GM21390 (cell line): ENCODE results near the gene AGT.
"Not testable (repeated sequence)": the region's sequence is repeated elsewhere in the genome, so short reads cannot be mapped to it uniquely, and the experiment has no call there.

Experiments
- ATAC-seq: cut with Tn5 transposase; IDR thresholded peaks from one replicate; pipeline ENCODE4 v1.9.1; 2021; ENCODE audit not compliant: unreplicated experiment

AGT gene

GRCh38 chr1:230693221-230693620 is 20.7 kb downstream of the AGT start:
- no peak for ATAC-seq

- no peak for ATAC-seq
Observed at GRCh38 chr1:230691615-230692014, 22.3 kb downstream of the AGT start.

- ATAC-seq, result no peak
Observed at GRCh38 chr1:230690101-230690500, 23.8 kb downstream of the AGT start.

- no peak for ATAC-seq
Observed at GRCh38 chr1:230686747-230687146, 27.2 kb downstream of the AGT start.

GRCh38 chr1:230684998-230685397 is 28.9 kb downstream of the AGT start:
- no peak for ATAC-seq

GRCh38 chr1:230684146-230684545 is 29.8 kb downstream of the AGT start:
- ATAC-seq, result no peak

GRCh38 chr1:230682882-230683610 is 30.9 kb downstream of the AGT start:
- no peak for ATAC-seq

GRCh38 chr1:230682274-230682673 is 31.6 kb downstream of the AGT start:
- no peak for ATAC-seq

- ATAC-seq, result no peak
Observed at GRCh38 chr1:230681599-230681998, 32.3 kb downstream of the AGT start.

GRCh38 chr1:230680300-230681025 is 33.5 kb downstream of the AGT start:
- no peak for ATAC-seq

GRCh38 chr1:230679825-230680224 is 34.1 kb downstream of the AGT start:
- no peak for ATAC-seq

- ATAC-seq, result no peak
Observed at GRCh38 chr1:230679192-230679591, 34.7 kb downstream of the AGT start.

GRCh38 chr1:230677200-230677599 is 36.7 kb downstream of the AGT start:
- ATAC-seq, result no peak

- no peak for ATAC-seq
Observed at GRCh38 chr1:230674581-230674980, 39.3 kb downstream of the AGT start.

- no peak for ATAC-seq
Observed at GRCh38 chr1:230669543-230669942, 44.4 kb downstream of the AGT start.

- ATAC-seq, result no peak
Observed at GRCh38 chr1:230668227-230668626, 45.7 kb downstream of the AGT start.

- no peak for ATAC-seq
Observed at GRCh38 chr1:230661976-230662375, 51.9 kb downstream of the AGT start.

GRCh38 chr1:230658691-230659090 is 55.2 kb downstream of the AGT start:
- no peak for ATAC-seq

- not testable (repeated sequence) for ATAC-seq
Observed at GRCh38 chr1:230658103-230658502, 55.8 kb downstream of the AGT start.

GRCh38 chr1:230656719-230657118 is 57.2 kb downstream of the AGT start:
- ATAC-seq, result not testable (repeated sequence)
